GOT3 (cell line): Measurements from ENCODE around the gene SNAPIN.
A peak's percentile ranks its signal among the peaks of the same experiment; 100 is the strongest.
"Not testable (repeated sequence)": the region's sequence is repeated elsewhere in the genome, so short reads cannot be mapped to it uniquely, and the experiment has no call there.

Source experiments
- DNase-seq: peaks from one replicate; lab custom pipeline; 2025; ENCODE audit warnings: mixed read lengths; lab: John Stamatoyannopoulos, UW

SNAPIN gene

DNA sequence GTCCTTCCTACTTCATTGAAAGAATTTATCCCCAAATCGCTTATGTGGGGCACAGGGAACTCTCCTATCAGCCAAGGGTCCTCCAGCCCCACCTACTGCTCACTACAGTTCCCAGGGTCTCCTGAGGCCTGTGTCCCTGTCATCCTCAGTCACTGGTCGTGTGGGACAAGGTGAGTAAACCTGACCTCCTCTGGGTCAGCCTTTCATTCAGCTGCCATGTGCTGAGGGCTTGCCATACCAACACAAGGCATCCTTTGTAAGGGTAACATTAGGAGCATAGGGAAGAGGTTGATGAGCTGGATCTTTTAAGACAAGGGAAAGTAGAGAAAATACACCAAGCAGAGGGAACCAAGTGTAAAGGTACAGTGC is 11.2 kb upstream of the SNAPIN start:
- DNase-seq = no peak

GRCh38 chr1:153648000-153648643 is 10.4 kb upstream of the SNAPIN start:
- DNase-seq = no peak

- DNase-seq = no peak
These were observed 9.2 kb upstream of the SNAPIN start for GRCh38 chr1:153649137-153649862.

GRCh38 chr1:153649863-153650235 is 8.7 kb upstream of the SNAPIN start:
- DNase-seq = no peak

GRCh38 chr1:153651771-153652170 is 6.7 kb upstream of the SNAPIN start:
- no peak for DNase-seq

- no peak for DNase-seq
These were observed 5.5 kb upstream of the SNAPIN start for GRCh38 chr1:153652805-153653500.

GRCh38 chr1:153655333-153655732 is 3.2 kb upstream of the SNAPIN start:
- no peak for DNase-seq

- no peak for DNase-seq
These were observed 652 bp downstream of the SNAPIN start for GRCh38 chr1:153659175-153659534.

GRCh38 chr1:153659656-153660055 is 1.2 kb downstream of the SNAPIN start:
- DNase-seq = no peak

- no peak for DNase-seq
These were observed 2.7 kb downstream of the SNAPIN start for GRCh38 chr1:153661111-153661708.

DNA sequence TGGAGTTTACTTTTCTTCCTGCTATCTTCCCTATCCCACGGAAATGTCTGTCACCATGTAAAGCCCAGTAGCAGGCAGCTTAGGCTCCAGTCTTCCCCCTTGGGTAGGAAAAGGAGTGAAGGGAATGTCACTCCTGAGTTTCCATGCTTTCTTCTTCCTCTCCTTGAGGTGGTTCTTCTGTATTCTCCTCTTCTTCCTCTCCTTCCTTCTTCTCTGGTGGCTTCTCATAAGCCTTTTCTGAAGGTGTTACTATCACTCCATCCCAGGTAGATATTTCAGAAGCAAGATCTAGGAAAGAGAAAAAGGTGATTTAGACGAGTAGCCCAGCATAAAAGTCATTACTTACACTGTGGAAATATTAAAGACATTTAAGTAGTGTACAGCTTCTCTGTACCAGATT is 3.8 kb downstream of the SNAPIN start:
- no peak for DNase-seq

DNA sequence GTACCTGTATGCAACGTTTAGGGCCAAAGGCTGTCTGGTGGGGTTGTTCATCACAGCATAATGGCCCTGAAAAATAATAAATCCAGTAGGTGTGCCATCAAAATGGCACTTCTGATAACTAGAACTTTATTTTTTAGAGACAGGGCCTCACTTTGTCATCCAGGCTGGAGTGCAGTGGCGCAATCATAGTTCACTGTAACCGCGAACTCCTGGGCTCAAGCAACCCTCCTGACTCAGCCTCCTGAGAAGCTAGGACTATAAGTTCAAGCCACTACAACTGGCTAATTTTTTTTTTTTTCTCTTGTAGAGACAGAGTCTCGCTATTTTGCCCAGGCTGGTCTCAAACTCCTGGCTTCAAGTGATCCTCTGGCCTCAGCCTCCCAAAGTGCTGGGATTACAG is 4.7 kb downstream of the SNAPIN start:
- no peak for DNase-seq

GRCh38 chr1:153667439-153667838 is 8.9 kb downstream of the SNAPIN start:
- no peak for DNase-seq

DNA sequence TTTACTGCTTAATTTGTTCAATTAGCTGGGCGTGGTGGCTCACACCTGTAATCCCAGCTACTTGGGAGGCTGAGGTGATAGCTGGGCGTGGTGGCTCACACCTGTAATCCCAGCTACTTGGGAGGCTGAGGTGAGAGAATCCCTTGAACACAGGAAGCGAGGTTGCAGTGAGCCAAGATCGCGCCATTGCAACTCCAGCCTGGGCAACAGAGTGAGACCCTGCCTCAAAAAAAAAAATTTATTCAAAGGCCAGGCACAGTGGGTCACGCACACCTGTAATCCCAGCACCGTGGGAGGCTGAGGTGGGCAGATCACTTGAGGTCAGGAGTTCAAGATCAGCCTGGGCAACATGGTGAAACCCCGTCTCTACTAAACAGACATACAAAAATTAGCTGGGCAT is 10.2 kb downstream of the SNAPIN start:
- DNase-seq = not testable (repeated sequence)

DNA sequence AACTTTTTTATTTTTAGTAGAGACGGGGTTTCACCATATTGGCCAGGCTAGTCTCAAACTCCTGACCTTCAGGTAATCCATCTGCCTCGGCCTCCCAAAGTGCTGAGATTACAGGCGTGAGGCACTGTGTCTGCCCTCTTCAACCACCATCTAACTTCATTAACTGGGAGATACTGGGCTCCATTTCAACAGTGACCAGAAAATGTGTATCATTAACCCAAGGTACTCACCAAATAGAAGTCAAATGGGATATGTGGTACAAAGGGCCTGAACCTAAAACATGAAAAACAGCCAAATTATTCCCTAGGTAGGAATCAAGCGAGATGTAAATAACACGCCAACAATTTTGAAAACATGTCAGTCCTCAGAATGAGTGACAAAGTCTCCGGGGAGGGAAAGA is 11.1 kb downstream of the SNAPIN start:
- no peak for DNase-seq

GRCh38 chr1:153670257-153670858 is 11.9 kb downstream of the SNAPIN start:
- DNase-seq = no peak

GRCh38 chr1:153670859-153671627 is 12.5 kb downstream of the SNAPIN start, which contains the start of gene ILF2:
Gene ILF2, minus strand, starts transcription at chr1:153670993. Its CDS starts 71 bp downstream, at chr1:153670922.
- DNase-seq = peak; percentile 87

- DNase-seq = not testable (repeated sequence)
These were observed 13.3 kb downstream of the SNAPIN start for GRCh38 chr1:153671628-153672353.

- DNase-seq = no peak
These were observed 15.0 kb downstream of the SNAPIN start for GRCh38 chr1:153673511-153673910.

GRCh38 chr1:153677718-153678518 is 19.4 kb downstream of the SNAPIN start:
- DNase-seq = no peak
